Ishikawa (cell line): ENCODE measurements around the gene RECQL5.

Experiments
- EP300 ChIP-seq: IDR thresholded peaks from 2 replicates; pipeline ENCODE4 v1.6.1; 2012; ENCODE audit warnings: borderline replicate concordance
- FOXM1 ChIP-seq: IDR thresholded peaks from 2 replicates; pipeline ENCODE4 v1.6.1; 2012; ENCODE audit warnings: low read depth, borderline replicate concordance
- MAX ChIP-seq: IDR thresholded peaks from 2 replicates; pipeline ENCODE4 v1.6.1; 2012
- RAD21 ChIP-seq: IDR thresholded peaks from 2 replicates; pipeline ENCODE4 v1.6.1; 2012; ENCODE audit warnings: low read depth
- TCF12 ChIP-seq: IDR thresholded peaks from 2 replicates; pipeline ENCODE4 v1.6.1; 2012; ENCODE audit warnings: low read depth
- TF ChIP-seq, protein P1 (sequence below): IDR thresholded peaks from 2 replicates; pipeline ENCODE4 v1.6.1; 2012; ENCODE audit warnings: low read depth, mild to moderate bottlenecking

DNA sequence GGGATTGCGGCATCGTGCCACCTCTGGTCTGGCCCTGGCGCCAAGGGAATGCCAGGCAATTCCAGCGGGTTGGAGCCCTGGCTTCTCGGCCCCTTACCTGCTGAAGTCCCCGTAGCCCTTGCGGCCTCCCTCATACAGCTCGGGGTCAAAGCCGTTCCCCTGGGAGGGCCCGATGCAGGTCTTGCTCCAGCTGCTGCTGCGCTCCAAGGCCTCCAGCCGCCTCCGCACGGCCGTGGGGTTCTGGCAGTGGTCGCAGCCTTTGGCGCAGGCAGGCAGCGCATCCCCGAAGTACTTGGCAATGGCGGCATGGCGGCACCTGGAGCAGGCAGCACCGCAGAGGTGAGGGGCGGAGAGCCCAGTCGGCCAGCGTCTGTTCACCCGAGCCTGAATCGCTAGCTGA lies 35.6 kb downstream of the RECQL5 start:
- TF ChIP-seq EP300: no peak
- TF ChIP-seq TCF12: no peak
- TF ChIP-seq, protein P1, sequence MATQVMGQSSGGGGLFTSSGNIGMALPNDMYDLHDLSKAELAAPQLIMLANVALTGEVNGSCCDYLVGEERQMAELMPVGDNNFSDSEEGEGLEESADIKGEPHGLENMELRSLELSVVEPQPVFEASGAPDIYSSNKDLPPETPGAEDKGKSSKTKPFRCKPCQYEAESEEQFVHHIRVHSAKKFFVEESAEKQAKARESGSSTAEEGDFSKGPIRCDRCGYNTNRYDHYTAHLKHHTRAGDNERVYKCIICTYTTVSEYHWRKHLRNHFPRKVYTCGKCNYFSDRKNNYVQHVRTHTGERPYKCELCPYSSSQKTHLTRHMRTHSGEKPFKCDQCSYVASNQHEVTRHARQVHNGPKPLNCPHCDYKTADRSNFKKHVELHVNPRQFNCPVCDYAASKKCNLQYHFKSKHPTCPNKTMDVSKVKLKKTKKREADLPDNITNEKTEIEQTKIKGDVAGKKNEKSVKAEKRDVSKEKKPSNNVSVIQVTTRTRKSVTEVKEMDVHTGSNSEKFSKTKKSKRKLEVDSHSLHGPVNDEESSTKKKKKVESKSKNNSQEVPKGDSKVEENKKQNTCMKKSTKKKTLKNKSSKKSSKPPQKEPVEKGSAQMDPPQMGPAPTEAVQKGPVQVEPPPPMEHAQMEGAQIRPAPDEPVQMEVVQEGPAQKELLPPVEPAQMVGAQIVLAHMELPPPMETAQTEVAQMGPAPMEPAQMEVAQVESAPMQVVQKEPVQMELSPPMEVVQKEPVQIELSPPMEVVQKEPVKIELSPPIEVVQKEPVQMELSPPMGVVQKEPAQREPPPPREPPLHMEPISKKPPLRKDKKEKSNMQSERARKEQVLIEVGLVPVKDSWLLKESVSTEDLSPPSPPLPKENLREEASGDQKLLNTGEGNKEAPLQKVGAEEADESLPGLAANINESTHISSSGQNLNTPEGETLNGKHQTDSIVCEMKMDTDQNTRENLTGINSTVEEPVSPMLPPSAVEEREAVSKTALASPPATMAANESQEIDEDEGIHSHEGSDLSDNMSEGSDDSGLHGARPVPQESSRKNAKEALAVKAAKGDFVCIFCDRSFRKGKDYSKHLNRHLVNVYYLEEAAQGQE: no peak
- no peak for TF ChIP-seq RAD21
- no peak for TF ChIP-seq MAX
- TF ChIP-seq FOXM1: no peak
